HG03064 (cell line): ENCODE data around the gene GLT1D1.
"Not testable (repeated sequence)": the region's sequence is repeated elsewhere in the genome, so short reads cannot be mapped to it uniquely, and the experiment has no call there.

Experiments used
- ATAC-seq: cut with Tn5 transposase; IDR thresholded peaks from one replicate; pipeline ENCODE4 v1.9.1; 2021; ENCODE audit warnings: low read depth; ENCODE audit not compliant: unreplicated experiment

Gene GLT1D1

DNA sequence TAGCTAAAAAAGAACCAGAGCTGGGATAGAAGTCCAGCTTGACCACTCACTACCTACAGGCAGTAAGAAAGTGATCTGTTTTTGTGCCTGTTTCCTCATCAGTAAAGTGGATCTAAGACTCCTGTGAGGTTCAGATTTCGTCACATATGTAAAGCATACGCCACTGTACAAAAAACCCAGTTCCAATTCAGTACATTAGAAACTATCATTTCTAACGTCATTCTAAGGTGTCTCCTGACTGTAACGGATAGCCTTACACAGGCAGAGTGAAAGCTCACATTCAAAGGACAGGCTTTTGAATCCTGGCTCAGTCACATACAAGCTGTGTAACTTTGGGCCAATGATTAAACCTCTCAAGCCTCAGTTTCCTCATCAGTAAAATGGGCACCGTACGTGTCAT is 33.0 kb upstream of the GLT1D1 start:
- no peak for ATAC-seq

DNA sequence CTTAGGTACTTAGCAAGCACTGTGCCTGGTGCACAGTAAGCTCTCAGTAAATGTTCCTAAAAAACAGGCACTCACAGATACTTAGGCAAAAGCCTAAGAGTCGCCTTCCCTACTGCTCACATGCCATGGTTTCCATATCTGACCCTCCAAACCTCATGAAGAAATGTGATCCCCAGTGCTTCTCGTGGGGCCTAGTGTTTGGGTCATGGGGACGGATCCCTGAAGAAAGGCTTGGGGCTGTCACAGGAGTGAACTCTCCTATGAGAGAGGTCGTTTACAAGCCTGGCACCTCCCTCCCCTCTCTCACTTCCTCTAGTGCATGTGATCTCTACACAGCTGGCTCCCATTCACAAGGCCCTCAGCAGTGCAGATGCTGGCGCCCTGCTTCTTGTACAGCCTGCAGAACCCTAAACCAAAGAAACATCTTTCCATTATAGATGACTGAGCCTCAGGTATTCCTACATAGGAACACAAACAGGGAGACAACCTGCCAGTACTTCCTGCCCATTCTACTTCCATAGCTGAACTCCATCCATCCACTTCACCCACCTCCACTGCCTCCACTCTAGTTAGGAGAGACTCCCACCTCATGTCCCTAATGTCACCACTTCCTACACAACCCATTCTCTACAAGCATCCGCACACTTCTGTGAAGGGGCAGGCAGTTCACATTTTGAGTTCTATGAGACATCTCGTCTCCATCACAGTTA is 32.4 kb upstream of the GLT1D1 start:
- ATAC-seq: peak; percentile 44

- peak; percentile 13 for ATAC-seq
Measured at GRCh38 chr12:128823216-128823915, 29.9 kb upstream of the GLT1D1 start.

- peak; percentile 74 for ATAC-seq
Measured at GRCh38 chr12:128823916-128824839, 29.1 kb upstream of the GLT1D1 start, which contains the start of gene SLC15A4. Gene SLC15A4, minus strand, starts transcription at chr12:128823958. Its CDS starts 15 bp downstream, at chr12:128823943.

DNA sequence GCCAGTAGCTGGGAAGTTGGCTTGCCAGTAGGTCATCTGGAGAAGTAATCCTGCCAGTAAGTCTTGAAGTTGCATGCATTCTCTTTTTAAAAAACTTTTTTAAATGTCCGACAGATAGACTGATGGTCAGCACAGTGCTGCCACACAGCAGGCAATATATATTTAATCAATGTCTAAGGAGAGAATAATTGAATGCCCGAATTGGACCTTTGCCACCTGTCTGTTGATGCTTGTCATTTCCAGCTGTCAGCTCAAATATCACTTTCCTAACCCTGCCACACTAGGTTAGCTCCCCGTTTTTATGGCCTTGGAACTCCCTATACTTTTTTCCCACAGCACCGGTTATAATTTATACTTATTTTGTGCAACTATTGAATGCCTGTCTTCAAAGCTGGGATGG is 27.4 kb upstream of the GLT1D1 start:
- no peak for ATAC-seq

DNA sequence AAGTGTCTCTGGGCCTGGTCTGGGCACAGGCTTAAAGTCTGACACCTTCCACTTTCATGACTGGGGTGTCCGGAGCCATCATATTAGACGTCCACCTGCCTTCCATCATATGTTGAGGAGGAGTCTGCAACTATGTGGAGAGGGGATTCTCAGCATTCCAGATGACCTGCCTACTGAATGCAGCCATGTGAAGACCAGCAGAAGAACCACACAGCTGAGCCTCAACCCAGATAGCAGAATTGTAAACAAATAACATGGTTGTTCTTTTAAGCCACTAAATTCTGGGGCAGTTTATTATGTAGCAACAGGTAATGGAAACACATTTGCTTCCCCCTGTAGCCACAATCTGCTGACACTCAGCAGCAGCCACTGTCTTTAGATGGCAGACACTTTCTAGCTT is 25.6 kb upstream of the GLT1D1 start:
- no peak for ATAC-seq

DNA sequence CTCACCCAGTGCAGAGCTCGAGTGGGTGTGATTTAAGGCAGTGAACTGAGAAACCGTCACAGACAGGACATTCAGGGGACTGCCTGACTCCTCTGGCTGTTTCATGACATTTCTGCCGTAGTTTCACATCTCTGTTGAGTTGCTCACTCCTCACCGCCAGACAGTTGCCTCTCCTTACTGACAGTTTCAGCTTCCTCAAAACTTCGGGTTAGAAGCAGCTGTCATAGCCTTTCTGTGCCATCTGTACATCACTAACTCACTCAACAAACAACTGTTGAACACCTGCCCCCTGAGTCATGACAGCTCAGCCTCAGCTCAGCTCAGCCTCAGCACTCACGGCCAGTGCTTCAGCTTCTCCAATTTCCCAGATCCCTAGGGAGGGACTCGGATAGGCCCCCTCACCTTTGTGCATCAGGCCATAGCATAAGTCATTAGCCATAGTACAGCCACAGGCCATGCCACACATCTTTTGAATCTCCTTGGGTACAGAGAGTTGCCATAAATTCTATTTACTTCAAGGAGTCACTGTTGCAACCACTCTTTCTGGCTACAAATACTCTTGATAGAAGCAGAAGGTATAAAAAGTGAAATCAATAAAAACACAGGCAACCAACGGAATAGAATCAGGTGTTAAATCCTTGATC is 23.3 kb upstream of the GLT1D1 start:
- peak; percentile 86 for ATAC-seq

- peak; percentile 53 for ATAC-seq
Measured at GRCh38 chr12:128830505-128830893, 22.8 kb upstream of the GLT1D1 start.

DNA sequence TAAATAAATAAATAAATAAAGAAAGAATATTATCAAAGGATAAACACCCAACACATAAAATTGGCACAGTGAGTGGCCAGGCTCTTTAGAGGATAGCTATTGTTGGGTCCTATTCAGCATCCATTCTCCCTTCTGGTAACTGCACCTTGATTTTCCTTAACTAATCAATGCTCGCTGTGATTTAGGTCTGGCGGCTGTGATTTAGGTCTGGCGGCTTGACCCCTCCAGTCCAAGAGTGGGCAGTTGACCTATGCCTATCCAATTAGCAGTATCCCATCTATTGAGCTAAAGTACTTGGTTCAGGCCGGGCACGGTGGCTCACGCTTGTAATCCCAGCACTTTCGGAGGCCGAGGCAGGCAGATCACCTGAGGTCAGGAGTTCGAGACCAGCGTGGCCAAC is 19.9 kb upstream of the GLT1D1 start:
- ATAC-seq: no peak

GRCh38 chr12:128839885-128840284 is 13.4 kb upstream of the GLT1D1 start:
- not testable (repeated sequence) for ATAC-seq

GRCh38 chr12:128840862-128841468 is 12.3 kb upstream of the GLT1D1 start:
- peak; percentile 51 for ATAC-seq

DNA sequence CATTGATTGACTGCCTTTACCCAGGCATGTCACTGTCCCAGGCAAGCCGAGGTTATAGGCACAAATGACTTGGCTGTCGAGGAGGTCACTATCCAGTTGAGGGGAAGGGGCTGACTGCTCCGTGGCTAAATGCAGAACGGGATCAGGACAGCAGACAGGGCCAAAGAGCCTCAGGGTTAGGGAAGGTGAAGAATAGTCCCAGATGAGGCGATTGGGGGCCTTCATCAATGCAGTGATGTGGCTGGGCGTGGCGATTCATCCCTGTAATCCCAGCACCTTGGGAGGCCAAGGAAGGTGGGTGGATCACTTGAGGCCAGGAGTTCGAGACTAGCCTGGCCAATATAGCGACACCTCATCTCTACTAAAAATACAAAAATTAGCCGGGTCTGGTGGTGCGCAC is 10.7 kb upstream of the GLT1D1 start:
- ATAC-seq: no peak

DNA sequence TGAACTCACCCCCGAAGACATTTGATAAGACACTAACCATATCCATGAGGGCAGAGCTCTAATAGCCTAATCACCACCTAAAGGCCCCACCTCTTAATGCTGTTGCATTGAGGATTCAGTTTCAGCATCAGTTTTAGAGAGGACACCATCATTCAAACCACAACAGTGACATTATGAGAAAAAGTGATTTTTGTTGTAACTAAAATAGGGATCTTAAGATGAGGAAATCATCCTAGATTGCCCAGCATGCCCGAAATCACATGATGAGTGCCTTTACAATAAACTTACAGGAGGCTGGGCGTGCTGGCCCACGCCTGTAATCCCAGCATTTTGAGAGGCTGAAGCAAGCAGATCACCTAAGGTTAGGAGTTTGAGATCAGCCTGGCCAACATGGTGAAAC is 9.7 kb upstream of the GLT1D1 start:
- no peak for ATAC-seq

- ATAC-seq: no peak
Measured at GRCh38 chr12:128844031-128844635, 9.1 kb upstream of the GLT1D1 start.

- ATAC-seq: not testable (repeated sequence)
Measured at GRCh38 chr12:128846671-128847070, 6.6 kb upstream of the GLT1D1 start.

DNA sequence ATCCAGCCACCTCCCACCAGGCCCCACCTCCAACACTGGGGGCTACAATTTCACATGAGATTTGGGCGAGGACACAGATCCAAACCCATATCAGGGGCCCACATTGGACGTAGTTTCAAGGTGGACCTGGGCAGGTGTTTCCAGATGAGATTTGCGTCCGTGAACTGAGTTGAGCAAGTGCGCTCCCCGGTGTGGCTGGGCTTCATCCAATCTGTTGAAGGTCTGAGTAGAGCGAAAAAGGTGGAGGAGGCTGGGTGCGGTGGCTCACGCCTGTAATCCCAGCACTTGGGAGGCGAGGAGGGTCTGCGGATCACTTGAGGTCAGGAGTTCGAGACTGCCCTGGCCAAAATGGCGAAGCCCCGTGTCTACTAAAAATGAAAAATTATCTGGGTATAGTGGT is 4.9 kb upstream of the GLT1D1 start:
- ATAC-seq: no peak

GRCh38 chr12:128849806-128850205 is 3.5 kb upstream of the GLT1D1 start:
- ATAC-seq: not testable (repeated sequence)

DNA sequence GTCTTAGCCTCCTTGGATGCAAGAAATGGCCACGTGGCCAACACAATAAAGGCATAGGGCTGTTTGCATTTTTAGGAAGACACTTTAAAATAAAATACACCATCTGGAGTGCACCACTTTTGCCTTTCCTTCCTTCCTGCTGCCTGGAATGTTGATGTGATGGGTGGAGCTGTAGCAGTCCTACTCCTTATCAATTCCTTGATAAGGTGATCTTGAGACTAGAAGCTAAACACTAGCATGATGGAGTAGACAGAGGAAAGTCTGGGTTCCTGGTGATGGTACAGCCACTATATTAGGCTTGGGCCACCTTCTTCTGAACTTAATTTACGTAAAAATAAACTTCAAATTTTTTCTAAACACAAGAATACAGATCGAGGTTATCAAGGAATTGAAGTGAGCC is 2.9 kb upstream of the GLT1D1 start:
- ATAC-seq: no peak

- ATAC-seq: not testable (repeated sequence)
Measured at GRCh38 chr12:128851429-128851828, 1.8 kb upstream of the GLT1D1 start.
